Measurements from ENCODE around the gene KHDRBS2. TPM values are rescaled to one million over a fixed set of nuclear protein-coding genes. Genes with fewer than 3 reads are reported as not detected.
A peak's percentile ranks its signal among the peaks of the same experiment; 100 is the strongest.

KHDRBS2 gene
- total and polyA plus RNA-seq, 2 experiments from 2014 or later = 5.4 to 11.7 TPM

- H3K4me3 Mint-ChIP-seq = no peak overlapping the region
- peak overlapping the region; percentile 92 for H3K27ac ChIP-seq (ENCODE audit: low read depth)
- no peaks in the 10 kb centered on the region for H3K27me3 ChIP-seq (ENCODE audit: insufficient read depth)
- H3K4me2 ChIP-seq = peak overlapping the region; percentile 28; the same call in 1 of the 2 replicates
- DNase-seq (ENCODE audit: low spot score) (peak; percentile 43), ATAC-seq (peak; percentile 38; the same call in 2 of the 3 replicates)
- H3K27ac Mint-ChIP-seq = peak overlapping the region; percentile 92
- peaks cover 2% of the 10 kb centered on the region for H3K27me3 Mint-ChIP-seq (ENCODE audit: insufficient read depth, low read depth, poor library complexity)
- peaks cover 34% of the 10 kb centered on the region for H3K36me3 Mint-ChIP-seq (ENCODE audit: low read depth)
- H2AFZ ChIP-seq = no peak overlapping the region
- H3K9me2 ChIP-seq (ENCODE audit: insufficient read depth) = peaks cover 4% of the 10 kb centered on the region; the same call in 1 of the 2 replicates
- no peaks in the 10 kb centered on the region for H3K79me2 ChIP-seq (replicated peaks; ENCODE audit: insufficient read depth)
- H4K20me1 ChIP-seq (replicated peaks; ENCODE audit: insufficient read depth) = no peaks in the 10 kb centered on the region
- peaks cover 17% of the 10 kb centered on the region for H3K4me1 ChIP-seq (ENCODE audit: insufficient read depth)
- peaks cover 19% of the 10 kb centered on the region for H3K9me3 Mint-ChIP-seq
- peaks cover 23% of the 10 kb centered on the region for H3K4me1 Mint-ChIP-seq
- H3K36me3 ChIP-seq (ENCODE audit: insufficient read depth) = no peaks in the 10 kb centered on the region
- 0 out of 2 replicates have a peak overlapping the region, but pooled peaks have one; percentile 0 for H3K4me3 ChIP-seq
- no peaks in the 10 kb centered on the region for H3F3A ChIP-seq (replicated peaks; ENCODE audit: low read depth)
- TF ChIP-seq ZNF462 (CRISPR knock-in tag; IDR thresholded peaks at IDR 0.05) (no peak), EZH2phosphoT487 (IDR thresholded peaks at IDR 0.05; ENCODE audit: unreplicated experiment) (no peak), POLR2AphosphoS5 (IDR thresholded peaks at IDR 0.05; ENCODE audit: low read depth) (no peak), ZNF114 (CRISPR knock-in tag; IDR thresholded peaks at IDR 0.05) (no peak), EZH2 (IDR thresholded peaks at IDR 0.05; ENCODE audit: low read depth, unreplicated experiment) (no peak), JUNB (IDR thresholded peaks at IDR 0.05; ENCODE audit: unreplicated experiment) (no peak), NANOG (IDR thresholded peaks at IDR 0.05; ENCODE audit: borderline replicate concordance) (peak; percentile 67; the same call in 1 of the 2 replicates), ZNF331 (CRISPR knock-in tag; IDR thresholded peaks at IDR 0.05; ENCODE audit: low read depth) (no peak), CREB1 (CRISPR knock-in tag; IDR thresholded peaks at IDR 0.05; ENCODE audit: low read depth) (no peak), STAT1 (IDR thresholded peaks at IDR 0.05; ENCODE audit: unreplicated experiment) (no peak)
- TF ChIP-seq, protein P1, sequence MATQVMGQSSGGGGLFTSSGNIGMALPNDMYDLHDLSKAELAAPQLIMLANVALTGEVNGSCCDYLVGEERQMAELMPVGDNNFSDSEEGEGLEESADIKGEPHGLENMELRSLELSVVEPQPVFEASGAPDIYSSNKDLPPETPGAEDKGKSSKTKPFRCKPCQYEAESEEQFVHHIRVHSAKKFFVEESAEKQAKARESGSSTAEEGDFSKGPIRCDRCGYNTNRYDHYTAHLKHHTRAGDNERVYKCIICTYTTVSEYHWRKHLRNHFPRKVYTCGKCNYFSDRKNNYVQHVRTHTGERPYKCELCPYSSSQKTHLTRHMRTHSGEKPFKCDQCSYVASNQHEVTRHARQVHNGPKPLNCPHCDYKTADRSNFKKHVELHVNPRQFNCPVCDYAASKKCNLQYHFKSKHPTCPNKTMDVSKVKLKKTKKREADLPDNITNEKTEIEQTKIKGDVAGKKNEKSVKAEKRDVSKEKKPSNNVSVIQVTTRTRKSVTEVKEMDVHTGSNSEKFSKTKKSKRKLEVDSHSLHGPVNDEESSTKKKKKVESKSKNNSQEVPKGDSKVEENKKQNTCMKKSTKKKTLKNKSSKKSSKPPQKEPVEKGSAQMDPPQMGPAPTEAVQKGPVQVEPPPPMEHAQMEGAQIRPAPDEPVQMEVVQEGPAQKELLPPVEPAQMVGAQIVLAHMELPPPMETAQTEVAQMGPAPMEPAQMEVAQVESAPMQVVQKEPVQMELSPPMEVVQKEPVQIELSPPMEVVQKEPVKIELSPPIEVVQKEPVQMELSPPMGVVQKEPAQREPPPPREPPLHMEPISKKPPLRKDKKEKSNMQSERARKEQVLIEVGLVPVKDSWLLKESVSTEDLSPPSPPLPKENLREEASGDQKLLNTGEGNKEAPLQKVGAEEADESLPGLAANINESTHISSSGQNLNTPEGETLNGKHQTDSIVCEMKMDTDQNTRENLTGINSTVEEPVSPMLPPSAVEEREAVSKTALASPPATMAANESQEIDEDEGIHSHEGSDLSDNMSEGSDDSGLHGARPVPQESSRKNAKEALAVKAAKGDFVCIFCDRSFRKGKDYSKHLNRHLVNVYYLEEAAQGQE (IDR thresholded peaks at IDR 0.05; ENCODE audit: unreplicated experiment) = no peak
- TF ChIP-seq, protein P2, sequence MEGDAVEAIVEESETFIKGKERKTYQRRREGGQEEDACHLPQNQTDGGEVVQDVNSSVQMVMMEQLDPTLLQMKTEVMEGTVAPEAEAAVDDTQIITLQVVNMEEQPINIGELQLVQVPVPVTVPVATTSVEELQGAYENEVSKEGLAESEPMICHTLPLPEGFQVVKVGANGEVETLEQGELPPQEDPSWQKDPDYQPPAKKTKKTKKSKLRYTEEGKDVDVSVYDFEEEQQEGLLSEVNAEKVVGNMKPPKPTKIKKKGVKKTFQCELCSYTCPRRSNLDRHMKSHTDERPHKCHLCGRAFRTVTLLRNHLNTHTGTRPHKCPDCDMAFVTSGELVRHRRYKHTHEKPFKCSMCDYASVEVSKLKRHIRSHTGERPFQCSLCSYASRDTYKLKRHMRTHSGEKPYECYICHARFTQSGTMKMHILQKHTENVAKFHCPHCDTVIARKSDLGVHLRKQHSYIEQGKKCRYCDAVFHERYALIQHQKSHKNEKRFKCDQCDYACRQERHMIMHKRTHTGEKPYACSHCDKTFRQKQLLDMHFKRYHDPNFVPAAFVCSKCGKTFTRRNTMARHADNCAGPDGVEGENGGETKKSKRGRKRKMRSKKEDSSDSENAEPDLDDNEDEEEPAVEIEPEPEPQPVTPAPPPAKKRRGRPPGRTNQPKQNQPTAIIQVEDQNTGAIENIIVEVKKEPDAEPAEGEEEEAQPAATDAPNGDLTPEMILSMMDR (conservative IDR thresholded peaks at IDR 0.05; ENCODE audit: low read depth in 2 of 2) = peak in 1 of 2 experiments; percentile 11; a peak in 1 of 4 replicates
- TF ChIP-seq, protein P3, sequence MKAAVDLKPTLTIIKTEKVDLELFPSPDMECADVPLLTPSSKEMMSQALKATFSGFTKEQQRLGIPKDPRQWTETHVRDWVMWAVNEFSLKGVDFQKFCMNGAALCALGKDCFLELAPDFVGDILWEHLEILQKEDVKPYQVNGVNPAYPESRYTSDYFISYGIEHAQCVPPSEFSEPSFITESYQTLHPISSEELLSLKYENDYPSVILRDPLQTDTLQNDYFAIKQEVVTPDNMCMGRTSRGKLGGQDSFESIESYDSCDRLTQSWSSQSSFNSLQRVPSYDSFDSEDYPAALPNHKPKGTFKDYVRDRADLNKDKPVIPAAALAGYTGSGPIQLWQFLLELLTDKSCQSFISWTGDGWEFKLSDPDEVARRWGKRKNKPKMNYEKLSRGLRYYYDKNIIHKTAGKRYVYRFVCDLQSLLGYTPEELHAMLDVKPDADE (IDR thresholded peaks at IDR 0.05) = no peak; the same call in 1 of the 2 replicates
Observed at GRCh38 chr6:62037445-62037844, 248.6 kb downstream of the KHDRBS2 start.

Data from GM23338 (cell line).